ENCODE results near the gene CHST11.

Gene CHST11

GRCh38 chr12:104456417-104456949, at the start of gene CHST11:
Gene CHST11 (plus strand): TSS chr12:104456948.
- Histone ChIP-seq H3K9me3 (ENCODE audit: control insufficient read depth in 1 of 2, low read length in 2 of 2) (no peaks in the 10 kb centered on the region), H3K4me3 (ENCODE audit: low read depth in 1 of 2, low read length in 2 of 2) (peak within 1 kb of the TSS; percentile 85 to 88), H3K27ac (ENCODE audit: low read depth, low read length) (peak within 1 kb of the TSS; percentile 70), H3K27me3 (ENCODE audit: control insufficient read depth in 1 of 2, insufficient read depth in 2 of 2, low read length in 2 of 2) (peaks cover 0 to 20% of the 10 kb centered on the region in 2 donors), H3K36me3 (ENCODE audit: control insufficient read depth in 1 of 2, insufficient read depth in 2 of 2, low read length in 2 of 2) (no peaks in the 10 kb centered on the region), H3K4me1 (ENCODE audit: control insufficient read depth in 1 of 2, insufficient read depth in 2 of 2, low read length in 2 of 2) (peaks cover 8 to 18% of the 10 kb centered on the region in 2 donors), H3K9ac (ENCODE audit: low read depth in 1 of 2, low read length in 2 of 2) (peak within 1 kb of the TSS; percentile 67 to 69)

GRCh38 chr12:104407438-104407837, 49.3 kb upstream of the CHST11 start:
- Histone ChIP-seq H3K9ac (ENCODE audit: low read depth in 1 of 2, low read length in 2 of 2) (no peak overlapping the region), H3K4me3 (ENCODE audit: low read depth in 1 of 2, low read length in 2 of 2) (no peak overlapping the region), H3K4me1 (ENCODE audit: control insufficient read depth in 1 of 2, insufficient read depth in 2 of 2, low read length in 2 of 2) (peaks cover 10 to 11% of the 10 kb centered on the region in 2 donors), H3K36me3 (ENCODE audit: control insufficient read depth in 1 of 2, insufficient read depth in 2 of 2, low read length in 2 of 2) (no peaks in the 10 kb centered on the region), H3K27ac (ENCODE audit: low read depth, low read length) (no peak overlapping the region), H3K9me3 (ENCODE audit: control insufficient read depth in 1 of 2, low read length in 2 of 2) (no peaks in the 10 kb centered on the region), H3K27me3 (ENCODE audit: control insufficient read depth in 1 of 2, insufficient read depth in 2 of 2, low read length in 2 of 2) (no peaks in the 10 kb centered on the region)

- H3K4me1 ChIP-seq (ENCODE audit: control insufficient read depth in 1 of 2, insufficient read depth in 2 of 2, low read length in 2 of 2): peaks cover 10 to 11% of the 10 kb centered on the region in 2 donors
- no peak overlapping the region for H3K9ac ChIP-seq (ENCODE audit: low read depth in 1 of 2, low read length in 2 of 2)
- H3K27me3 ChIP-seq (ENCODE audit: control insufficient read depth in 1 of 2, insufficient read depth in 2 of 2, low read length in 2 of 2): no peaks in the 10 kb centered on the region
Measured at GRCh38 chr12:104407922-104408321, 48.8 kb upstream of the CHST11 start.

GRCh38 chr12:104410326-104410725, 46.4 kb upstream of the CHST11 start:
- Histone ChIP-seq H3K36me3 (ENCODE audit: control insufficient read depth in 1 of 2, insufficient read depth in 2 of 2, low read length in 2 of 2) (no peaks in the 10 kb centered on the region), H3K4me3 (ENCODE audit: low read depth in 1 of 2, low read length in 2 of 2) (no peak overlapping the region), H3K9me3 (ENCODE audit: control insufficient read depth in 1 of 2, low read length in 2 of 2) (no peaks in the 10 kb centered on the region), H3K9ac (ENCODE audit: low read depth in 1 of 2, low read length in 2 of 2) (no peak overlapping the region), H3K27ac (ENCODE audit: low read depth, low read length) (no peak overlapping the region), H3K27me3 (ENCODE audit: control insufficient read depth in 1 of 2, insufficient read depth in 2 of 2, low read length in 2 of 2) (no peaks in the 10 kb centered on the region), H3K4me1 (ENCODE audit: control insufficient read depth in 1 of 2, insufficient read depth in 2 of 2, low read length in 2 of 2) (peaks cover 10 to 11% of the 10 kb centered on the region in 2 donors)

More at GRCh38 chr12:104407922-104408321, 48.8 kb upstream of the CHST11 start:
- Histone ChIP-seq H3K27ac (ENCODE audit: low read depth, low read length) (no peak overlapping the region), H3K9me3 (ENCODE audit: control insufficient read depth in 1 of 2, low read length in 2 of 2) (no peaks in the 10 kb centered on the region), H3K4me3 (ENCODE audit: low read depth in 1 of 2, low read length in 2 of 2) (peak overlapping the region; percentile 3 to 23), H3K36me3 (ENCODE audit: control insufficient read depth in 1 of 2, insufficient read depth in 2 of 2, low read length in 2 of 2) (no peaks in the 10 kb centered on the region)

GRCh38 chr12:104410786-104411185, 46.0 kb upstream of the CHST11 start:
- no peak overlapping the region for H3K9ac ChIP-seq (ENCODE audit: low read depth in 1 of 2, low read length in 2 of 2)
- no peak overlapping the region for H3K27ac ChIP-seq (ENCODE audit: low read depth, low read length)
- no peak overlapping the region for H3K4me3 ChIP-seq (ENCODE audit: low read depth in 1 of 2, low read length in 2 of 2)
- H3K27me3 ChIP-seq (ENCODE audit: control insufficient read depth in 1 of 2, insufficient read depth in 2 of 2, low read length in 2 of 2): no peaks in the 10 kb centered on the region
- H3K36me3 ChIP-seq (ENCODE audit: control insufficient read depth in 1 of 2, insufficient read depth in 2 of 2, low read length in 2 of 2): no peaks in the 10 kb centered on the region
- H3K9me3 ChIP-seq (ENCODE audit: control insufficient read depth in 1 of 2, low read length in 2 of 2): no peaks in the 10 kb centered on the region
- peaks cover 10 to 11% of the 10 kb centered on the region in 2 donors for H3K4me1 ChIP-seq (ENCODE audit: control insufficient read depth in 1 of 2, insufficient read depth in 2 of 2, low read length in 2 of 2)

GRCh38 chr12:104411826-104412641, 44.7 kb upstream of the CHST11 start:
- H3K4me3 ChIP-seq (ENCODE audit: low read depth in 1 of 2, low read length in 2 of 2): no peak overlapping the region
- peaks cover 10 to 11% of the 10 kb centered on the region in 2 donors for H3K4me1 ChIP-seq (ENCODE audit: control insufficient read depth in 1 of 2, insufficient read depth in 2 of 2, low read length in 2 of 2)
- no peaks in the 10 kb centered on the region for H3K36me3 ChIP-seq (ENCODE audit: control insufficient read depth in 1 of 2, insufficient read depth in 2 of 2, low read length in 2 of 2)
- H3K9me3 ChIP-seq (ENCODE audit: control insufficient read depth in 1 of 2, low read length in 2 of 2): no peaks in the 10 kb centered on the region
- no peak overlapping the region for H3K27ac ChIP-seq (ENCODE audit: low read depth, low read length)
- no peak overlapping the region for H3K9ac ChIP-seq (ENCODE audit: low read depth in 1 of 2, low read length in 2 of 2)
- H3K27me3 ChIP-seq (ENCODE audit: control insufficient read depth in 1 of 2, insufficient read depth in 2 of 2, low read length in 2 of 2): no peaks in the 10 kb centered on the region

GRCh38 chr12:104412681-104413080, 44.1 kb upstream of the CHST11 start:
- no peaks in the 10 kb centered on the region for H3K9me3 ChIP-seq (ENCODE audit: control insufficient read depth in 1 of 2, low read length in 2 of 2)
- no peak overlapping the region for H3K27ac ChIP-seq (ENCODE audit: low read depth, low read length)
- no peak overlapping the region for H3K4me3 ChIP-seq (ENCODE audit: low read depth in 1 of 2, low read length in 2 of 2)
- H3K9ac ChIP-seq (ENCODE audit: low read depth in 1 of 2, low read length in 2 of 2): no peak overlapping the region
- H3K36me3 ChIP-seq (ENCODE audit: control insufficient read depth in 1 of 2, insufficient read depth in 2 of 2, low read length in 2 of 2): no peaks in the 10 kb centered on the region
- no peaks in the 10 kb centered on the region for H3K27me3 ChIP-seq (ENCODE audit: control insufficient read depth in 1 of 2, insufficient read depth in 2 of 2, low read length in 2 of 2)
- peaks cover 10% of the 10 kb centered on the region in 2 donors for H3K4me1 ChIP-seq (ENCODE audit: control insufficient read depth in 1 of 2, insufficient read depth in 2 of 2, low read length in 2 of 2)

- H3K9ac ChIP-seq (ENCODE audit: low read depth in 1 of 2, low read length in 2 of 2): no peak overlapping the region
- H3K36me3 ChIP-seq (ENCODE audit: control insufficient read depth in 1 of 2, insufficient read depth in 2 of 2, low read length in 2 of 2): no peaks in the 10 kb centered on the region
- H3K4me3 ChIP-seq (ENCODE audit: low read depth in 1 of 2, low read length in 2 of 2): no peak overlapping the region
- peaks cover 4% of the 10 kb centered on the region in 2 donors for H3K4me1 ChIP-seq (ENCODE audit: control insufficient read depth in 1 of 2, insufficient read depth in 2 of 2, low read length in 2 of 2)
- no peaks in the 10 kb centered on the region for H3K9me3 ChIP-seq (ENCODE audit: control insufficient read depth in 1 of 2, low read length in 2 of 2)
- H3K27me3 ChIP-seq (ENCODE audit: control insufficient read depth in 1 of 2, insufficient read depth in 2 of 2, low read length in 2 of 2): no peaks in the 10 kb centered on the region
- H3K27ac ChIP-seq (ENCODE audit: low read depth, low read length): no peak overlapping the region
Measured at GRCh38 chr12:104413330-104413729, 43.4 kb upstream of the CHST11 start.

GRCh38 chr12:104414581-104415341, 42.0 kb upstream of the CHST11 start:
- Histone ChIP-seq H3K4me1 (ENCODE audit: control insufficient read depth in 1 of 2, insufficient read depth in 2 of 2, low read length in 2 of 2) (no peaks in the 10 kb centered on the region), H3K27ac (ENCODE audit: low read depth, low read length) (no peak overlapping the region), H3K27me3 (ENCODE audit: control insufficient read depth in 1 of 2, insufficient read depth in 2 of 2, low read length in 2 of 2) (no peaks in the 10 kb centered on the region), H3K9me3 (ENCODE audit: control insufficient read depth in 1 of 2, low read length in 2 of 2) (no peaks in the 10 kb centered on the region), H3K4me3 (ENCODE audit: low read depth in 1 of 2, low read length in 2 of 2) (no peak overlapping the region), H3K9ac (ENCODE audit: low read depth in 1 of 2, low read length in 2 of 2) (no peak overlapping the region), H3K36me3 (ENCODE audit: control insufficient read depth in 1 of 2, insufficient read depth in 2 of 2, low read length in 2 of 2) (no peaks in the 10 kb centered on the region)
